Calu3 (cell line): ENCODE measurements around the gene ARHGAP31. TPM values are rescaled to one million over a fixed set of nuclear protein-coding genes. Genes with fewer than 3 reads are reported as not detected.
"Not testable (repeated sequence)": the region's sequence is repeated elsewhere in the genome, so short reads cannot be mapped to it uniquely, and the experiment has no call there.

Source experiments
- BruUV-seq: library from RNA; stranded (reverse); fragments of 400-500 nt; replicated peaks from 2 replicates; lab custom pipeline; 2021; lab: Mats Ljungman, UMichigan
- CTCF ChIA-PET: fragments of 300-600 bp; sonication (Branson Sonifier 250); formaldehyde crosslinking; loops from one replicate; lab custom pipeline; 2022; ENCODE audit warnings: antibody characterized with exemption; lab: Charles Lee
- DNase-seq: peaks from one replicate; pipeline ENCODE4 v3.0.0; 2022
- H3K27ac Mint-ChIP-seq: one replicate; pipeline ENCODE4 v1.8.0; 2022; ENCODE audit warnings: mixed read lengths; ENCODE audit not compliant: unreplicated experiment
- H3K27me3 Mint-ChIP-seq: one replicate; pipeline ENCODE4 v1.8.0; 2022; ENCODE audit warnings: mixed read lengths; ENCODE audit not compliant: unreplicated experiment
- H3K36me3 Mint-ChIP-seq: one replicate; pipeline ENCODE4 v1.8.0; 2022; ENCODE audit warnings: mild to moderate bottlenecking, moderate library complexity, mixed read lengths; ENCODE audit not compliant: insufficient read depth, unreplicated experiment
- H3K4me1 Mint-ChIP-seq: one replicate; pipeline ENCODE4 v1.8.0; 2022; ENCODE audit warnings: mild to moderate bottlenecking, low read depth, mixed read lengths; ENCODE audit not compliant: unreplicated experiment
- H3K4me3 Mint-ChIP-seq: one replicate; pipeline ENCODE4 v1.8.0; 2022; ENCODE audit warnings: mild to moderate bottlenecking, low read depth, moderate library complexity, mixed read lengths; ENCODE audit not compliant: unreplicated experiment
- H3K9me3 Mint-ChIP-seq: one replicate; pipeline ENCODE4 v1.8.0; 2022; ENCODE audit warnings: low read depth, mixed read lengths; ENCODE audit not compliant: unreplicated experiment
- intact Hi-C: fragments of 100-400 bp; cut with micrococcal nuclease; formaldehyde crosslinking; loops from one replicate; pipeline ENCODE4 v1.10.0; 2022; ENCODE audit not compliant: unreplicated experiment
- total RNA-seq: library from RNA; stranded (reverse); gene quantifications from 2 replicates; pipeline ENCODE4 v1.2.3, GENCODE V29; 2022
- TF ChIP-seq, protein P1 (sequence below): fragments of 200-600 bp; IDR thresholded peaks from one replicate; pipeline ENCODE4 v1.8.0; 2022; ENCODE audit warnings: antibody characterized with exemption; ENCODE audit not compliant: unreplicated experiment

ARHGAP31 gene
- total RNA-seq, 1 experiment from 2014 or later: 0.52 TPM

DNA sequence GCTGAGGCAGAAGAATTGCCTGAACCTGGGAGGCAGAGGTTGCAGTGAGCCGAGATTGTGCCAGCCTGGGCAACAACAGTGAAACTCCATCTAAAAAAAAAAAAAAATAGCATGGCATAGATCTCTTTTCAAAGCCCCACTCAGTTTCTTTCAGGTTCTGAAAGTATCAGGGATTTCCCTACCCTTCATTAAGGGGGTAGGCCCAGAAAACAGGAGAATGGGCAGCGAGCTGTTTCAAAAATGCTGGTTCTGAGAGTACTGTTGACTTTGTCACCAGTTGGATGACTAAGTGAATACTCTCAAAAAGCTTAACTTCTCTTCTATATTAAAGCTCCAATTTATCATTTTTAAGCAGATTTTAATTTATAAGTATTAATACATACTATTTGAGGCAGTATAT is 72.8 kb downstream of the ARHGAP31 start:
- Mint-ChIP-seq H3K4me3 (no peak overlapping the region), H3K4me1 (no peaks in the 10 kb centered on the region), H3K9me3 (no peaks in the 10 kb centered on the region), H3K36me3 (no peaks in the 10 kb centered on the region), H3K27ac (no peak overlapping the region), H3K27me3 (peaks cover 17% of the 10 kb centered on the region)
- DNase-seq: no peak
- CTCF ChIA-PET: no interaction called here
- TF ChIP-seq, protein P1, sequence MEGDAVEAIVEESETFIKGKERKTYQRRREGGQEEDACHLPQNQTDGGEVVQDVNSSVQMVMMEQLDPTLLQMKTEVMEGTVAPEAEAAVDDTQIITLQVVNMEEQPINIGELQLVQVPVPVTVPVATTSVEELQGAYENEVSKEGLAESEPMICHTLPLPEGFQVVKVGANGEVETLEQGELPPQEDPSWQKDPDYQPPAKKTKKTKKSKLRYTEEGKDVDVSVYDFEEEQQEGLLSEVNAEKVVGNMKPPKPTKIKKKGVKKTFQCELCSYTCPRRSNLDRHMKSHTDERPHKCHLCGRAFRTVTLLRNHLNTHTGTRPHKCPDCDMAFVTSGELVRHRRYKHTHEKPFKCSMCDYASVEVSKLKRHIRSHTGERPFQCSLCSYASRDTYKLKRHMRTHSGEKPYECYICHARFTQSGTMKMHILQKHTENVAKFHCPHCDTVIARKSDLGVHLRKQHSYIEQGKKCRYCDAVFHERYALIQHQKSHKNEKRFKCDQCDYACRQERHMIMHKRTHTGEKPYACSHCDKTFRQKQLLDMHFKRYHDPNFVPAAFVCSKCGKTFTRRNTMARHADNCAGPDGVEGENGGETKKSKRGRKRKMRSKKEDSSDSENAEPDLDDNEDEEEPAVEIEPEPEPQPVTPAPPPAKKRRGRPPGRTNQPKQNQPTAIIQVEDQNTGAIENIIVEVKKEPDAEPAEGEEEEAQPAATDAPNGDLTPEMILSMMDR: no peak
- intact Hi-C loops: no loop called here
- BruUV-seq: no TSS peak

DNA sequence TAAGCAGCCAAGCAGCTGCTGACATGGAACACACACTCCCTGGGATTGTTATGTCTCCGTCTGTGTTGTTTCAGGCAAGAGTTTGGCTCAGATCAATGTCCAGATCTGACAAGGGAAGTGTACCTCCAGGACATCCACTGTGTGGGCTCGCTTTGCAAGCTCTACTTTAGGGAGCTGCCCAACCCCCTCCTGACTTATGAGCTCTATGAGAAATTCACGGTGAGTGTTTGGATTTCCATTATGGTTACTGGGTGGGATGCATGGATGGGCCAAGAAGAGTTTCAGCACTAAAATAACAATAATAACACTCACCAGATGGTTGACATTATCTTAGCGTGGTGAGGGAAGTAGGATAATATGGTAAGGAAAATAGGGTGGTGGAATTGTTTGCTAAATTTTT is 74.1 kb downstream of the ARHGAP31 start:
- no peaks in the 10 kb centered on the region for H3K4me1 Mint-ChIP-seq
- no peak for DNase-seq
- TF ChIP-seq, protein P1: no peak

GRCh38 chr3:119371786-119372185 is 77.6 kb downstream of the ARHGAP31 start:
- H3K9me3 Mint-ChIP-seq, H3K4me3 Mint-ChIP-seq, intact Hi-C loops, CTCF ChIA-PET, H3K4me1 Mint-ChIP-seq, H3K27ac Mint-ChIP-seq, BruUV-seq, DNase-seq, H3K36me3 Mint-ChIP-seq: not testable (repeated sequence)
- H3K27me3 Mint-ChIP-seq: peaks cover 28% of the 10 kb centered on the region

More for the DNA sequence above, 74.1 kb downstream of the ARHGAP31 start:
- Mint-ChIP-seq H3K9me3 (no peaks in the 10 kb centered on the region), H3K27ac (no peak overlapping the region), H3K27me3 (peaks cover 17% of the 10 kb centered on the region), H3K36me3 (no peaks in the 10 kb centered on the region), H3K4me3 (no peak overlapping the region)
- intact Hi-C loops: no loop called here
- CTCF ChIA-PET: interaction anchor here (0.6 kb wide), 2 partner anchors 12 to 20 kb away, joined by 3 read pairs; no protein-coding TSS in a partner anchor
- no TSS peak for BruUV-seq

DNA sequence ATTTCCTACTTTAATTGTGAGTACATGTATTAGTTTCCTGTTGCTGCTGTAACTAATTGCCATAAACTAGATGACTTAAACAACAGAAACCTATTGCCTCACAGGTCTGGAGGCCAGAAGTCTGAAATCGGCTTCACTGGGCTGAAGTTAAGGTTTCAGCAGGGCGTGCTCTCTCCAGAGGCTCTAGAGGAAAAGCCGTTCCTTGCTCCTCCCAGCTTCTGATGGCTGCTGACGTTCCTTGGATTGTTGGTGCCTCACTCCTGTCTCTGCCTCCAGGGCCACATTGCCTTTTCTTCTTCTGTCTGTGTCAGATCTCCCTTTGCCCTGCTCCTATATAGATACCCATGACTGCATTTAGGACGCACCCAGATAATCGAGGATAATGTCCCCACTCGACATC is 80.9 kb downstream of the ARHGAP31 start:
- DNase-seq: no peak
- Mint-ChIP-seq H3K9me3 (no peaks in the 10 kb centered on the region), H3K4me1 (no peaks in the 10 kb centered on the region), H3K36me3 (no peaks in the 10 kb centered on the region), H3K27me3 (peaks cover 33% of the 10 kb centered on the region), H3K27ac (no peak overlapping the region), H3K4me3 (no peak overlapping the region)
- TF ChIP-seq, protein P1: no peak
- intact Hi-C loops: no loop called here
- CTCF ChIA-PET: no interaction called here
- no TSS peak for BruUV-seq

DNA sequence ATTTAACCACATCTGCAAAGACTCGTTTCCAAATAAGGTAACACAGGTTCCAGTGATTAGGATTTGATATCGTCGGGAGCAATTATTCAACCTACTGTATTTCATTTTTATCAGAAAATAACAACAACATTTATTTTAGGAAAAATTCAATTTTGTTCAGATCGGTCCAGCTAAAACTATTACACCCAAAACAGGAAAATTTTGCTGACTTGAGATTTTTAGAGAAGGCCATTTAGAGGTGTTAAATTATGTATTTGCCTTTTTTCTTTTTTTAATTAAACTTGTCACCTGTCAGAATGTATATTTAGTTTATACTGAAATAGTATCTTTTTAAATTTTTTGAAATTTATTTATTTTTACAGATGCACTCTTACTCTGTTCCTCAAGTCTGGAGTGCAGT is 81.3 kb downstream of the ARHGAP31 start:
- no peak overlapping the region for H3K27ac Mint-ChIP-seq
- no TSS peak for BruUV-seq
- H3K4me3 Mint-ChIP-seq: no peak overlapping the region
- H3K4me1 Mint-ChIP-seq: no peaks in the 10 kb centered on the region
- no peaks in the 10 kb centered on the region for H3K9me3 Mint-ChIP-seq
- intact Hi-C loops: no loop called here
- no peaks in the 10 kb centered on the region for H3K36me3 Mint-ChIP-seq
- DNase-seq: no peak
- CTCF ChIA-PET: no interaction called here
- TF ChIP-seq, protein P1: no peak
- peaks cover 33% of the 10 kb centered on the region for H3K27me3 Mint-ChIP-seq
